Nephron (organoid): ENCODE results near the gene NUDT2.

ENCODE experiments used
- H3K27ac Mint-ChIP-seq, 3 experiments: 2 replicates each; pipeline ENCODE4 v1.8.0; 2020; ENCODE audit warnings: mixed read lengths in 3 of 3, mild to moderate bottlenecking in 2 of 3, moderate library complexity in 1 of 3
- H3K27me3 Mint-ChIP-seq: 2 replicates; pipeline ENCODE4 v1.8.0; 2021; ENCODE audit warnings: low read depth, mild to moderate bottlenecking, moderate library complexity, mixed read lengths
- H3K36me3 Mint-ChIP-seq: 2 replicates; pipeline ENCODE4 v1.8.0; 2020; ENCODE audit warnings: low read depth, mixed read lengths
- H3K4me1 Mint-ChIP-seq: 2 replicates; pipeline ENCODE4 v1.8.0; 2020; ENCODE audit warnings: mixed read lengths
- H3K4me3 Mint-ChIP-seq, 3 experiments: 2 replicates each; pipeline ENCODE4 v1.8.0; 2020; ENCODE audit warnings: mild to moderate bottlenecking in 3 of 3, mixed read lengths in 3 of 3, moderate library complexity in 2 of 3
- H3K9me3 Mint-ChIP-seq: 2 replicates; pipeline ENCODE4 v1.8.0; 2020; ENCODE audit warnings: mixed read lengths
- CTCF ChIP-seq, 3 experiments: fragments of 200-600 bp; sonication (generic); IDR thresholded peaks; one replicate each; pipeline ENCODE4 v1.5.0; 2021; ENCODE audit warnings: antibody characterized with exemption in 3 of 3; ENCODE audit not compliant: unreplicated experiment in 3 of 3

NUDT2 gene

GRCh38 chr9:34378376-34379060 is 49.1 kb downstream of the NUDT2 start:
- H3K9me3 Mint-ChIP-seq: no peaks in the 10 kb centered on the region
- no peak overlapping the region for H3K27ac Mint-ChIP-seq
- peaks cover 60% of the 10 kb centered on the region for H3K27me3 Mint-ChIP-seq
- TF ChIP-seq CTCF (IDR thresholded peaks at IDR 0.05; ENCODE audit: unreplicated experiment in 3 of 3): no peak
- H3K4me3 Mint-ChIP-seq: peak overlapping the region; percentile 65 to 81 (median 80)
- peaks cover 7% of the 10 kb centered on the region for H3K36me3 Mint-ChIP-seq
- peaks cover 14% of the 10 kb centered on the region for H3K4me1 Mint-ChIP-seq

GRCh38 chr9:34379334-34380033 is 50.1 kb downstream of the NUDT2 start:
- peak; percentile 90 to 99 (median 94) for TF ChIP-seq CTCF (IDR thresholded peaks at IDR 0.05; ENCODE audit: unreplicated experiment in 3 of 3)
- H3K27ac Mint-ChIP-seq: peak overlapping the region in 2 of 3 experiments; percentile 15 to 25
- H3K27me3 Mint-ChIP-seq: peaks cover 66% of the 10 kb centered on the region
- no peaks in the 10 kb centered on the region for H3K9me3 Mint-ChIP-seq
- peak overlapping the region; percentile 72 to 81 (median 80) for H3K4me3 Mint-ChIP-seq
- H3K36me3 Mint-ChIP-seq: peaks cover under 1% of the 10 kb centered on the region
- H3K4me1 Mint-ChIP-seq: peaks cover 14% of the 10 kb centered on the region

GRCh38 chr9:34380034-34380510 is 50.7 kb downstream of the NUDT2 start:
- TF ChIP-seq CTCF (IDR thresholded peaks at IDR 0.05; ENCODE audit: unreplicated experiment in 3 of 3): no peak
- Mint-ChIP-seq H3K36me3 (no peaks in the 10 kb centered on the region), H3K4me1 (peaks cover 12% of the 10 kb centered on the region), H3K27ac (no peak overlapping the region), H3K27me3 (peaks cover 66% of the 10 kb centered on the region), H3K9me3 (no peaks in the 10 kb centered on the region), H3K4me3 (peak overlapping the region; percentile 72 to 81 (median 80))

- peaks cover 66% of the 10 kb centered on the region for H3K27me3 Mint-ChIP-seq
- H3K4me1 Mint-ChIP-seq: peaks cover 6% of the 10 kb centered on the region
- H3K9me3 Mint-ChIP-seq: no peaks in the 10 kb centered on the region
- no peak for TF ChIP-seq CTCF (IDR thresholded peaks at IDR 0.05; ENCODE audit: unreplicated experiment in 3 of 3)
- H3K27ac Mint-ChIP-seq: no peak overlapping the region
- peak overlapping the region; percentile 72 to 81 (median 80) for H3K4me3 Mint-ChIP-seq
- no peaks in the 10 kb centered on the region for H3K36me3 Mint-ChIP-seq
Measured at GRCh38 chr9:34380511-34381315, 51.3 kb downstream of the NUDT2 start.

GRCh38 chr9:34381323-34381722 is 52.0 kb downstream of the NUDT2 start:
- Mint-ChIP-seq H3K36me3 (no peaks in the 10 kb centered on the region), H3K27me3 (peaks cover 70% of the 10 kb centered on the region), H3K4me1 (peaks cover 6% of the 10 kb centered on the region), H3K27ac (no peak overlapping the region), H3K9me3 (no peaks in the 10 kb centered on the region), H3K4me3 (peak overlapping the region; percentile 72 to 81 (median 76))
- no peak for TF ChIP-seq CTCF (IDR thresholded peaks at IDR 0.05; ENCODE audit: unreplicated experiment in 3 of 3)
